H9 (cell line): ENCODE results near the gene DBNDD1. TPM values are rescaled to one million over a fixed set of nuclear protein-coding genes. Genes with fewer than 3 reads are reported as not detected.

Experiments used
- DNase-seq: peaks from one replicate; pipeline ENCODE4 v3.0.0-alpha.2; 2017
- H2AFZ ChIP-seq: one replicate; pipeline ENCODE4 v1.6.1; 2013; ENCODE audit warnings: mild to moderate bottlenecking, low read length, control low read depth, moderate library complexity
- H2AK5ac ChIP-seq: 2 replicates; pipeline ENCODE4 v1.6.1; 2013; ENCODE audit warnings: low read length, control low read depth, mixed read lengths; ENCODE audit not compliant: insufficient read length
- H2BK120ac ChIP-seq: one replicate; pipeline ENCODE4 v1.6.1; 2013; ENCODE audit warnings: low read depth, mild to moderate bottlenecking, low read length, control low read depth, inconsistent platforms; ENCODE audit not compliant: poor library complexity, severe bottlenecking
- H2BK12ac ChIP-seq: 2 replicates; pipeline ENCODE4 v1.6.1; 2013; ENCODE audit warnings: low read length, control low read depth, mixed read lengths, low read depth; ENCODE audit not compliant: insufficient read length
- H2BK15ac ChIP-seq: 2 replicates; pipeline ENCODE4 v1.6.1; 2013; ENCODE audit warnings: low read depth, low read length, control low read depth
- H2BK20ac ChIP-seq: one replicate; pipeline ENCODE4 v1.6.1; 2013; ENCODE audit warnings: low read depth, mild to moderate bottlenecking, low read length, control low read depth, inconsistent platforms; ENCODE audit not compliant: poor library complexity, severe bottlenecking
- H2BK5ac ChIP-seq: 2 replicates; pipeline ENCODE4 v1.6.1; 2013; ENCODE audit warnings: low read length, control low read depth, mixed read lengths; ENCODE audit not compliant: insufficient read length
- H3K14ac ChIP-seq: 2 replicates; pipeline ENCODE4 v1.6.1; 2013; ENCODE audit warnings: low read length, control low read depth; ENCODE audit not compliant: insufficient read depth
- H3K18ac ChIP-seq: 2 replicates; pipeline ENCODE4 v1.6.1; 2013; ENCODE audit warnings: low read depth, mild to moderate bottlenecking, mixed read lengths, low read length, control low read depth; ENCODE audit not compliant: insufficient read length
- H3K23ac ChIP-seq: 2 replicates; pipeline ENCODE4 v1.6.1; 2013; ENCODE audit warnings: low read length, control low read depth, mixed read lengths, low read depth; ENCODE audit not compliant: insufficient read length
- H3K23me2 ChIP-seq: 2 replicates; pipeline ENCODE4 v1.6.1; 2013; ENCODE audit warnings: low read depth, mild to moderate bottlenecking, mixed read lengths, low read length, control low read depth; ENCODE audit not compliant: insufficient read length, poor library complexity, severe bottlenecking
- H3K27ac ChIP-seq: 2 replicates; pipeline ENCODE4 v1.5.1; 2013; ENCODE audit warnings: low read length, control low read depth, mixed read lengths, low read depth; ENCODE audit not compliant: insufficient read length
- H3K27me3 ChIP-seq: 2 replicates; pipeline ENCODE4 v1.6.1; 2013; ENCODE audit warnings: low read length, control low read depth, inconsistent platforms; ENCODE audit not compliant: insufficient read depth
- H3K4ac ChIP-seq: 2 replicates; pipeline ENCODE4 v1.6.1; 2013; ENCODE audit warnings: low read depth, mild to moderate bottlenecking, control low read depth, inconsistent platforms, low read length, moderate library complexity
- H3K4me1 ChIP-seq: 2 replicates; pipeline ENCODE4 v1.6.1; 2013; ENCODE audit warnings: low read length, control low read depth, inconsistent platforms; ENCODE audit not compliant: insufficient read depth
- H3K4me2 ChIP-seq: 2 replicates; pipeline ENCODE4 v1.6.1; 2013; ENCODE audit warnings: low read length, control low read depth, mixed read lengths; ENCODE audit not compliant: insufficient read length, insufficient read depth
- H3K56ac ChIP-seq: 2 replicates; pipeline ENCODE4 v1.6.1; 2013; ENCODE audit warnings: low read depth, mild to moderate bottlenecking, mixed read lengths, low read length, control low read depth; ENCODE audit not compliant: insufficient read length
- H3K79me1 ChIP-seq: 2 replicates; pipeline ENCODE4 v1.6.1; 2013; ENCODE audit warnings: low read depth, mild to moderate bottlenecking, moderate library complexity, low read length, control low read depth, inconsistent platforms; ENCODE audit not compliant: insufficient read depth, poor library complexity, severe bottlenecking
- H3K79me2 ChIP-seq: 2 replicates; pipeline ENCODE4 v1.6.1; 2013; ENCODE audit warnings: low read length, control low read depth, inconsistent platforms; ENCODE audit not compliant: insufficient read depth
- H3K9ac ChIP-seq: 2 replicates; pipeline ENCODE4 v1.6.1; 2013; ENCODE audit warnings: low read length, control low read depth, mixed read lengths; ENCODE audit not compliant: insufficient read length; ENCODE audit errors: extremely low read depth
- H3K9me3 ChIP-seq: one replicate; pipeline ENCODE4 v1.6.1; 2013; ENCODE audit warnings: low read depth, low read length, inconsistent platforms; ENCODE audit not compliant: control insufficient read depth
- H3T11ph ChIP-seq: one replicate; pipeline ENCODE4 v1.6.1; 2013; ENCODE audit warnings: mild to moderate bottlenecking, low read length, control low read depth, inconsistent platforms
- H4K20me1 ChIP-seq: one replicate; pipeline ENCODE4 v1.6.1; 2013; ENCODE audit not compliant: control insufficient read depth, insufficient read length, insufficient read depth
- H4K5ac ChIP-seq: 2 replicates; pipeline ENCODE4 v1.6.1; 2013; ENCODE audit warnings: low read depth, mild to moderate bottlenecking, mixed read lengths, low read length, control low read depth; ENCODE audit not compliant: insufficient read length
- H4K8ac ChIP-seq: replicated peaks from 2 replicates; pipeline ENCODE4 v1.6.1; 2013; ENCODE audit warnings: low read length, control low read depth, mixed read lengths, low read depth; ENCODE audit not compliant: insufficient read length
- H4K91ac ChIP-seq: 2 replicates; pipeline ENCODE4 v1.6.1; 2013; ENCODE audit warnings: low read depth, mild to moderate bottlenecking, moderate library complexity, mixed read lengths, low read length, control low read depth; ENCODE audit not compliant: insufficient read length
- H3K27ac Mint-ChIP-seq, 3 experiments: 2 replicates in 2 of 3; 3 replicates in 1 of 3; pipeline ENCODE4 v1.8.0; 2020 to 2021; ENCODE audit warnings: mixed read lengths in 3 of 3, mild to moderate bottlenecking in 1 of 3, moderate library complexity in 1 of 3
- H3K27me3 Mint-ChIP-seq: 2 replicates; pipeline ENCODE4 v1.8.0; 2021; ENCODE audit warnings: low read depth, mild to moderate bottlenecking, moderate library complexity, mixed read lengths
- H3K36me3 Mint-ChIP-seq, 3 experiments: 2 replicates in 2 of 3; 3 replicates in 1 of 3; pipeline ENCODE4 v1.8.0; 2020 to 2021; ENCODE audit warnings: low read depth in 3 of 3, mixed read lengths in 3 of 3; ENCODE audit not compliant: insufficient read depth in 1 of 3
- H3K4me1 Mint-ChIP-seq, 2 experiments: 2 replicates each; pipeline ENCODE4 v1.8.0; 2020; ENCODE audit warnings: mixed read lengths in 2 of 2
- H3K4me3 Mint-ChIP-seq, 2 experiments: 2 replicates in 1 of 2; 3 replicates in 1 of 2; pipeline ENCODE4 v1.8.0; 2020 to 2021; ENCODE audit warnings: mild to moderate bottlenecking in 2 of 2, mixed read lengths in 2 of 2, moderate library complexity in 1 of 2
- H3K9me3 Mint-ChIP-seq, 2 experiments: 2 replicates in 1 of 2; 3 replicates in 1 of 2; pipeline ENCODE4 v1.8.0; 2020; ENCODE audit warnings: mild to moderate bottlenecking in 2 of 2, mixed read lengths in 2 of 2, moderate library complexity in 1 of 2
- WGBS: extraction: QIAGEN DNeasy Blood & Tissue Kit; methylation state at CpG from one replicate; pipeline ENCODE4 v1.1.7; 2013; ENCODE audit warnings: missing lambda C conversion rate, low lambda C conversion rate, mixed read lengths; ENCODE audit not compliant: insufficient read length; ENCODE audit errors: extremely low coverage; 5-methylcytosine and 5-hydroxymethylcytosine counted together
- total RNA-seq: library from RNA; stranded (reverse); gene quantifications from 2 replicates; pipeline ENCODE4 v1.2.1, GENCODE V29; 2021
- TF ChIP-seq, protein P1 (sequence below): fragments of 200-600 bp; sonication (generic); conservative IDR thresholded peaks from 3 replicates; pipeline ENCODE4 v1.8.0; 2021; ENCODE audit warnings: antibody characterized with exemption, mild to moderate bottlenecking

DBNDD1 gene
- total RNA-seq, 1 experiment from 2014 or later = 87.3 TPM

DNA sequence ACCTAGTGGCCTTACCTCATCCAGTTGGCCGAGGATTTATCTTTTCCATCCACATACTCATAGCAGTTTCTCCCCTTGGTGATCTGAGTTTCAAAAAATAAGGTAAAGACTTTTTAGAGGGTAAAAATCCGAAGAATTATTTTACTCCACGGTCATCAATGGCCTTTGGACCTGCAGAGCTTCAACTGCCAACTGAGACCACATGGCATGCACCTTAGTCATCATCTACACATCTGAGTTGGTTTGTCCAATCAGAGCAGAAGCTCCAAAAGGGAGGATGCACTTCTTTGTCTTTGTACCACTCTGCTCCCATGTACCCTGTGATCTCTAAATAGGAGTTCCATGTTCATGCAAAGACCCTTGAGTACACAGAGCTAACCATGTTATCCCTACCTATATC is 42.2 kb upstream of the DBNDD1 start:
- H3T11ph ChIP-seq = no peak overlapping the region
- H3K9ac ChIP-seq = no peak overlapping the region
- H3K4me2 ChIP-seq = no peak overlapping the region
- no peak overlapping the region for H3K14ac ChIP-seq
- no peak overlapping the region for H3K18ac ChIP-seq
- no peaks in the 10 kb centered on the region for H3K79me2 ChIP-seq
- H3K4me1 ChIP-seq = no peaks in the 10 kb centered on the region; the same call in 1 of the 2 replicates
- H2BK12ac ChIP-seq = no peak overlapping the region
- H3K9me3 ChIP-seq = no peaks in the 10 kb centered on the region
- no peaks in the 10 kb centered on the region for H4K20me1 ChIP-seq
- no peak overlapping the region for H2BK5ac ChIP-seq
- no peaks in the 10 kb centered on the region; a peak in 2 of 7 replicates for H3K36me3 Mint-ChIP-seq
- H3K23me2 ChIP-seq = no peaks in the 10 kb centered on the region
- H4K5ac ChIP-seq = no peak overlapping the region
- H4K91ac ChIP-seq = no peak overlapping the region
- H3K4me3 Mint-ChIP-seq = no peak overlapping the region
- no peak overlapping the region for H4K8ac ChIP-seq
- H3K4ac ChIP-seq = no peak overlapping the region
- H3K23ac ChIP-seq = no peak overlapping the region
- H3K27me3 Mint-ChIP-seq = peaks cover 42% of the 10 kb centered on the region
- no peak overlapping the region for H3K56ac ChIP-seq
- TF ChIP-seq, protein P1, sequence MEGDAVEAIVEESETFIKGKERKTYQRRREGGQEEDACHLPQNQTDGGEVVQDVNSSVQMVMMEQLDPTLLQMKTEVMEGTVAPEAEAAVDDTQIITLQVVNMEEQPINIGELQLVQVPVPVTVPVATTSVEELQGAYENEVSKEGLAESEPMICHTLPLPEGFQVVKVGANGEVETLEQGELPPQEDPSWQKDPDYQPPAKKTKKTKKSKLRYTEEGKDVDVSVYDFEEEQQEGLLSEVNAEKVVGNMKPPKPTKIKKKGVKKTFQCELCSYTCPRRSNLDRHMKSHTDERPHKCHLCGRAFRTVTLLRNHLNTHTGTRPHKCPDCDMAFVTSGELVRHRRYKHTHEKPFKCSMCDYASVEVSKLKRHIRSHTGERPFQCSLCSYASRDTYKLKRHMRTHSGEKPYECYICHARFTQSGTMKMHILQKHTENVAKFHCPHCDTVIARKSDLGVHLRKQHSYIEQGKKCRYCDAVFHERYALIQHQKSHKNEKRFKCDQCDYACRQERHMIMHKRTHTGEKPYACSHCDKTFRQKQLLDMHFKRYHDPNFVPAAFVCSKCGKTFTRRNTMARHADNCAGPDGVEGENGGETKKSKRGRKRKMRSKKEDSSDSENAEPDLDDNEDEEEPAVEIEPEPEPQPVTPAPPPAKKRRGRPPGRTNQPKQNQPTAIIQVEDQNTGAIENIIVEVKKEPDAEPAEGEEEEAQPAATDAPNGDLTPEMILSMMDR = no peak
- no peaks in the 10 kb centered on the region for H3K27me3 ChIP-seq
- no peak overlapping the region for H3K27ac Mint-ChIP-seq
- H2AFZ ChIP-seq = no peak overlapping the region
- no peaks in the 10 kb centered on the region for H3K79me1 ChIP-seq
- no peak overlapping the region for H2BK15ac ChIP-seq
- WGBS = no CpG with 5 or more reads among the region's 3 CpGs
- peaks cover 0 to 6% of the 10 kb centered on the region in 2 experiments; a peak in 3 of 4 replicates for H3K4me1 Mint-ChIP-seq
- DNase-seq = no peak
- no peak overlapping the region for H3K27ac ChIP-seq
- H2AK5ac ChIP-seq = no peak overlapping the region
- peaks cover 11 to 15% of the 10 kb centered on the region in 2 experiments; a peak in 4 of 5 replicates for H3K9me3 Mint-ChIP-seq
- no peak overlapping the region for H2BK20ac ChIP-seq
- H2BK120ac ChIP-seq = no peak overlapping the region
